Measurements from ENCODE around the gene SHD. TPM values are rescaled to one million over a fixed set of nuclear protein-coding genes. Genes with fewer than 3 reads are reported as not detected.
"Not testable (repeated sequence)": the region's sequence is repeated elsewhere in the genome, so short reads cannot be mapped to it uniquely, and the experiment has no call there.

The SHD gene
- total RNA-seq, 1 donor from 2014 or later = not detected

DNA sequence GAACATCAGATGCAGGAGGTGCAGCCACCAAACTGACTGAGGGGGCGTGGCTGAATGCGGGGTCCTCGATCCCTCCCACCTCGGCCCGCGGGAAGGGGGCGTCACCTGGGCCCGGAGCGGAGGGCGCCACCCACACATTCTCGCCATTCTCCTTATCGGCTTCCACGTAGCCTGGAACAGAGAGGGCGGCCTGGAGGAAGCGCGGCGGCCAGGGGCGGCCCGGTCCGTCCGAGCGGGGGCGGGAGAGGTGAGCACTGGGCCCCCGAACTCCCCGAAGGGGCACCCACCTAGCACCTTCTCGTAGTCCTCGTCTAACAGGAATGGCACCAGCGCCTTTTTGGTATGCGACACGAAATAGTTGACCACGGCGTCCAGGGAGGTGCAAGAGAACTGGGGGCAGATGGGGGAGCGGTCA lies 47.8 kb downstream of the SHD start:
- DNase-seq (ENCODE audit: low read depth) (no peak), FAIRE-seq (no peak)
- no peaks in the 10 kb centered on the region for H3K27me3 ChIP-seq (ENCODE audit: control insufficient read depth, insufficient read depth, low read length)
- H3K36me3 ChIP-seq (ENCODE audit: control insufficient read depth, insufficient read depth, low read length) = peaks cover 10% of the 10 kb centered on the region
- no peak for TF ChIP-seq CTCF (IDR thresholded peaks at IDR 0.05; ENCODE audit: insufficient read depth, low read length, severe bottlenecking)
- H3K4me3 ChIP-seq (ENCODE audit: low read depth, low read length) = no peak overlapping the region

- no peak for FAIRE-seq
- no peak for DNase-seq (ENCODE audit: low read depth)
- Histone ChIP-seq H3K4me3 (ENCODE audit: low read depth, low read length) (no peak overlapping the region), H3K36me3 (ENCODE audit: control insufficient read depth, insufficient read depth, low read length) (peaks cover 10% of the 10 kb centered on the region), H3K27me3 (ENCODE audit: control insufficient read depth, insufficient read depth, low read length) (no peaks in the 10 kb centered on the region)
- TF ChIP-seq CTCF (IDR thresholded peaks at IDR 0.05; ENCODE audit: insufficient read depth, low read length, severe bottlenecking) = no peak
Observed at GRCh38 chr19:4327252-4327876, 48.3 kb downstream of the SHD start.

DNA sequence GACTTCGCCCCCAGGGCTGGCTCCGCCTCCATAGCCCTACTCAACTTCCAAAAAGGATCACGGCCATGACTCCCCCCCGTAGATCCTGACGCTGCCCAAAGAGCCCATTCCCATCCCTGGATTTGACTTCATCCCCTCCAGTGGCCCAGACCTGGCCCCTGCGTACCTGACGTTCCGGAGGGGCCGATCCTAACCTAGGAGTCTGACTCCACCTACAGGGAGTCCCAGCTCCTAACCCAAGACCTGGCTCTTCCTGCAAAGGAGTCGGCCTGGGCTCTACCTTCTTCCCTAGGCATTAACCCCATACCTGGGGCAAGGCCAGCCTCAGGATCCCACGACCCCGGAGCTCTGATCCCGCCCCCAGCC lies 48.8 kb downstream of the SHD start:
- no peak for TF ChIP-seq CTCF (IDR thresholded peaks at IDR 0.05; ENCODE audit: insufficient read depth, low read length, severe bottlenecking)
- FAIRE-seq (no peak), DNase-seq (ENCODE audit: low read depth) (no peak)
- Histone ChIP-seq H3K4me3 (ENCODE audit: low read depth, low read length) (no peak overlapping the region), H3K36me3 (ENCODE audit: control insufficient read depth, insufficient read depth, low read length) (peaks cover 10% of the 10 kb centered on the region), H3K27me3 (ENCODE audit: control insufficient read depth, insufficient read depth, low read length) (no peaks in the 10 kb centered on the region)

GRCh38 chr19:4328243-4328990 lies 49.4 kb downstream of the SHD start:
- no peak for TF ChIP-seq CTCF (IDR thresholded peaks at IDR 0.05; ENCODE audit: insufficient read depth, low read length, severe bottlenecking)
- Histone ChIP-seq H3K36me3 (ENCODE audit: control insufficient read depth, insufficient read depth, low read length) (peaks cover 10% of the 10 kb centered on the region), H3K4me3 (ENCODE audit: low read depth, low read length) (peak overlapping the region; percentile 3), H3K27me3 (ENCODE audit: control insufficient read depth, insufficient read depth, low read length) (no peaks in the 10 kb centered on the region)
- DNase-seq (ENCODE audit: low read depth) (peak; percentile 15), FAIRE-seq (no peak)

DNA sequence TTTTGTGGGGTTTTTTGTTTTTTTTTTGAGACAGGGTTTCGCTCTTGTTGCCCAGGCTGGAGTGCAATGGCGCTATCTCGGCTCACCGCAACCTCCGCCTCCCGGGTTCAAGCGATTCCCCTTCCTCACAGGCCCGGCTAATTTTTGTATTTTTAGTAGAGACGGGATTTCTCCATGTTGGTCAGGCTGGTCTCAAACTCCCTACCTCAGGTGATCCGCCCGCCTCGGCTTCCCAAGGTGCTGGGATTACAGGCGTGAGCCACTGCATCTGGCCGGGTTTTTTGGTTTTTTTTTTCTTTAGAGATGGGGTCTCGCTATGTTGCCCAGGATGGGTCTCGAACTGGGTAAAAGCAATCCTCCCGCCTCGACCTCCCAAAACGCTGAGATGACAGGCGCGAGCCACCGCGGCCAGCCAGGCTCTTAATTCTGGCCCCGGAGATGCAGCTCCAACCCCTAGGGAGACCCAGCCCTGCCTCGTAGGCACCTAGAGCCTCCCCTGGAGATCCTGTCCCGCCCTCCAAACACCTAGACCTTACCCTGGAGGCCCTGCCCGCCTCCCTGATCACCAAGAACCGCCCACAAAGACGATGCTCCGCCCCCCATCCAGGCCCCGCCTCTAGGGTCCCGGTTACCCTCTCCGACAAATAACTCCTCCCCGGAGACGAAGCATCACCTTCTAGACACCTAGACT lies 50.1 kb downstream of the SHD start:
- peaks cover 10% of the 10 kb centered on the region for H3K36me3 ChIP-seq (ENCODE audit: control insufficient read depth, insufficient read depth, low read length)
- not testable (repeated sequence) for DNase-seq (ENCODE audit: low read depth); H3K27me3 ChIP-seq (ENCODE audit: control insufficient read depth, insufficient read depth, low read length); FAIRE-seq; H3K4me3 ChIP-seq (ENCODE audit: low read depth, low read length)

DNA sequence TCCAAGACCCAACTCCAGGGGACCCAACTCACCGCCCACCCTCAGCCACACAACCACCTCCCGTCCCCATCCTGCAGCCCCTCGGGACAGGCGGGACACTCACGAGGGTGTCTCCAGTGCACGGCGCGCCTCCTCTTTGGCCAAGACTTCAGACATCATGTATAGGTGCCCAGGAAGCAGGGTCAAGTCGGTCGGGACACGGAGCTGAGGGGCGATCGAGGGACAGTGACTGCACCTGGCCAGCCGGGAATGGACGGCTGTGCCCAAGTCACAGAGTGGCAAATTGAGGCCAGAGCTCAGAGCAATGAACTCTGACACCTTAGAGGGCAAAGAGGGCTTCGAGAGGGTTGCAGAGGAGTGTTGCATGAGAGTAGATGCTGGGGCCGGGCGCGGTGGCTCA lies 50.8 kb downstream of the SHD start:
- FAIRE-seq (no peak), DNase-seq (ENCODE audit: low read depth) (no peak)
- Histone ChIP-seq H3K27me3 (ENCODE audit: control insufficient read depth, insufficient read depth, low read length) (no peaks in the 10 kb centered on the region), H3K4me3 (ENCODE audit: low read depth, low read length) (no peak overlapping the region), H3K36me3 (ENCODE audit: control insufficient read depth, insufficient read depth, low read length) (peaks cover 10% of the 10 kb centered on the region)
- no peak for TF ChIP-seq CTCF (IDR thresholded peaks at IDR 0.05; ENCODE audit: insufficient read depth, low read length, severe bottlenecking)
